HepG2 (cell line): ENCODE measurements around the gene NOTCH3. TPM values are rescaled to one million over a fixed set of nuclear protein-coding genes. Genes with fewer than 3 reads are reported as not detected.

Experiments
- ETS1 ChIP-seq: sonication (generic); formaldehyde crosslinking; IDR thresholded peaks from 2 replicates; pipeline ENCODE4 v1.4.0; 2020; ENCODE audit warnings: missing genetic modification reagents
- HNF4G ChIP-seq, 2 experiments: sonication (generic) in 1 of 2; formaldehyde crosslinking in 1 of 2; IDR thresholded peaks; 2 replicates each; pipeline versions ENCODE4 v1.4.0 to v1.6.1; 2011 to 2020; ENCODE audit warnings: borderline replicate concordance in 2 of 2, low read depth in 2 of 2, mild to moderate bottlenecking in 2 of 2, low read length in 1 of 2, missing genetic modification reagents in 1 of 2, moderate library complexity in 1 of 2
- SPEN ChIP-seq: sonication (generic); formaldehyde crosslinking; IDR thresholded peaks from 2 replicates; pipeline ENCODE4 v1.5.1; 2020; ENCODE audit warnings: low read depth, mild to moderate bottlenecking, missing genetic modification reagents
- XRCC5 ChIP-seq: fragments of 200-400 bp; formaldehyde crosslinking; optimal IDR thresholded peaks from 2 replicates; pipeline ENCODE3; 2017; ENCODE audit warnings: mild to moderate bottlenecking, low read length
- ZBTB40 ChIP-seq, 2 experiments: fragments of 450-650 bp in 1 of 2; sonication (generic) in 1 of 2; formaldehyde crosslinking in 1 of 2; IDR thresholded peaks; 2 replicates each; pipeline versions ENCODE4 v1.6.1 to v1.8.0; 2016 to 2022; ENCODE audit warnings: antibody characterized with exemption in 1 of 2, mild to moderate bottlenecking in 1 of 2, missing genetic modification reagents in 1 of 2
- ZBTB7A ChIP-seq: sonication (generic); formaldehyde crosslinking; IDR thresholded peaks from 2 replicates; pipeline ENCODE4 v1.8.0; 2022; ENCODE audit warnings: mild to moderate bottlenecking, missing genetic modification reagents
- ZC3H4 ChIP-seq: sonication (generic); formaldehyde crosslinking; IDR thresholded peaks from 2 replicates; pipeline ENCODE4 v1.4.0; 2020; ENCODE audit warnings: missing genetic modification reagents, borderline replicate concordance
- ZHX2 ChIP-seq, 2 experiments: sonication (generic) in 1 of 2; formaldehyde crosslinking in 1 of 2; IDR thresholded peaks; 2 replicates each; pipeline versions ENCODE4 v1.6.1 to v1.9.0; 2014 to 2022; ENCODE audit warnings: antibody characterized with exemption in 1 of 2, borderline replicate concordance in 1 of 2, inconsistent platforms in 1 of 2, low read depth in 1 of 2, missing genetic modification reagents in 1 of 2
- polyA plus RNA-seq, 8 experiments: library from polyadenylated mRNA; depleted of rRNA in 3 of 8; stranded (reverse) in 7 of 8; unstranded in 1 of 8; fragments of >200 nt; fragmentation: Illumina TruSeq in 4 of 8; extraction: Trizol in 4 of 8; gene quantifications; 2 replicates each; pipeline versions ENCODE4 v1.2.1 to v1.2.3, GENCODE V29; 2011 to 2016; ENCODE audit warnings: low read depth in 4 of 8, missing spikeins in 1 of 8, mixed read lengths in 1 of 8; ENCODE audit not compliant: insufficient read depth in 1 of 8
- total RNA-seq, 5 experiments: library from RNA; depleted of rRNA; stranded (reverse); fragments of >200 nt; fragmentation: Illumina TruSeq; extraction: Trizol; gene quantifications; 2 replicates each; pipeline ENCODE4 v1.2.3, GENCODE V29; 2016; ENCODE audit warnings: low read depth in 1 of 5

NOTCH3 gene
- total and polyA plus RNA-seq, 2 of the 13 experiments (the other 11 are each of a cell fraction or from before 2014, with no cell fraction given): 0.09 to 0.28 TPM

GRCh38 chr19:15247107-15248014 lies 46.6 kb upstream of the NOTCH3 start (continued):
- TF ChIP-seq HNF4G (IDR thresholded peaks at IDR 0.05; ENCODE audit: borderline replicate concordance, low read depth, low read length): no peak
- no peak for TF ChIP-seq HNF4G (CRISPR knock-in tag; IDR thresholded peaks at IDR 0.05; ENCODE audit: borderline replicate concordance, low read depth)
- peak; percentile 16 for TF ChIP-seq XRCC5
- TF ChIP-seq ZHX2 (IDR thresholded peaks at IDR 0.05; ENCODE audit: low read depth): no peak
- TF ChIP-seq ZHX2 (CRISPR knock-in tag; IDR thresholded peaks at IDR 0.05; ENCODE audit: borderline replicate concordance): no peak
- no peak for TF ChIP-seq ZC3H4 (CRISPR knock-in tag)
- no peak for TF ChIP-seq ZBTB40 (IDR thresholded peaks at IDR 0.05)
- no peak for TF ChIP-seq ZBTB40 (CRISPR knock-in tag; IDR thresholded peaks at IDR 0.05)
- no peak for TF ChIP-seq ZBTB7A (CRISPR knock-in tag)
- TF ChIP-seq ETS1 (CRISPR knock-in tag): no peak
- TF ChIP-seq SPEN: no peak
